Ovary (tissue), 3 donors: ENCODE results near the gene CEP164.

ENCODE experiments used
- CTCF ChIP-seq, 3 donors: fragments of 450-650 bp in 2 of 3; fragments of 200-600 bp in 1 of 3; IDR thresholded peaks; one replicate each; pipeline versions ENCODE4 v1.5.1 to v1.8.0; 2016 to 2022; ENCODE audit warnings: antibody characterized with exemption in 3 of 3, mild to moderate bottlenecking in 1 of 3
- POLR2A ChIP-seq: fragments of 450-650 bp; IDR thresholded peaks from one replicate; pipeline ENCODE4 v1.6.1; 2017; ENCODE audit warnings: antibody characterized with exemption, mild to moderate bottlenecking, moderate library complexity
- donor health status: DM: no; HTN: no; CAD: no.

- TF ChIP-seq CTCF (IDR thresholded peaks at IDR 0.05): no peak
- no peak for TF ChIP-seq POLR2A
These were observed 90.2 kb downstream of the CEP164 start for GRCh38 chr11:117417856-117418255.
